ENCODE data around the gene ARHGEF10L.

The ARHGEF10L gene

GRCh38 chr1:17576519-17576853 lies 37.0 kb downstream of the ARHGEF10L start:
- no peaks in the 10 kb centered on the region for H3K9me2 ChIP-seq (replicated peaks; ENCODE audit: insufficient read depth, low read length)
- H3K9me3 ChIP-seq (ENCODE audit: insufficient read depth, low read length) = no peaks in the 10 kb centered on the region
- no peak overlapping the region for H3K4me3 ChIP-seq (ENCODE audit: insufficient read depth, low read length, poor library complexity, severe bottlenecking)
- H3K9ac ChIP-seq (ENCODE audit: low read length) = no peak overlapping the region
- H2AFZ ChIP-seq (ENCODE audit: low read depth, low read length, severe bottlenecking) = no peak overlapping the region
- no peaks in the 10 kb centered on the region for H3K27me3 ChIP-seq (ENCODE audit: low read length)
- no peak overlapping the region for H3K27ac ChIP-seq (ENCODE audit: low read depth, low read length)
- no peak overlapping the region for H3K4me2 ChIP-seq (ENCODE audit: low read depth, low read length, poor library complexity, severe bottlenecking)
- H3F3A ChIP-seq (ENCODE audit: insufficient read depth) = no peaks in the 10 kb centered on the region
- H4K20me1 ChIP-seq (ENCODE audit: low read depth, low read length) = no peaks in the 10 kb centered on the region
- H3K79me2 ChIP-seq (ENCODE audit: insufficient read depth, low read length) = no peaks in the 10 kb centered on the region
- TF ChIP-seq EZH2phosphoT487 (conservative IDR thresholded peaks at IDR 0.05; ENCODE audit: low read length) (no peak), CTCF (IDR thresholded peaks at IDR 0.05; ENCODE audit: insufficient read depth, low read length, poor library complexity, severe bottlenecking) (no peak)
- H3K36me3 ChIP-seq (ENCODE audit: low read length) = no peaks in the 10 kb centered on the region

- H3K36me3 ChIP-seq (ENCODE audit: low read length) = no peaks in the 10 kb centered on the region
These were observed 38.4 kb downstream of the ARHGEF10L start for GRCh38 chr1:17577907-17578297.

DNA sequence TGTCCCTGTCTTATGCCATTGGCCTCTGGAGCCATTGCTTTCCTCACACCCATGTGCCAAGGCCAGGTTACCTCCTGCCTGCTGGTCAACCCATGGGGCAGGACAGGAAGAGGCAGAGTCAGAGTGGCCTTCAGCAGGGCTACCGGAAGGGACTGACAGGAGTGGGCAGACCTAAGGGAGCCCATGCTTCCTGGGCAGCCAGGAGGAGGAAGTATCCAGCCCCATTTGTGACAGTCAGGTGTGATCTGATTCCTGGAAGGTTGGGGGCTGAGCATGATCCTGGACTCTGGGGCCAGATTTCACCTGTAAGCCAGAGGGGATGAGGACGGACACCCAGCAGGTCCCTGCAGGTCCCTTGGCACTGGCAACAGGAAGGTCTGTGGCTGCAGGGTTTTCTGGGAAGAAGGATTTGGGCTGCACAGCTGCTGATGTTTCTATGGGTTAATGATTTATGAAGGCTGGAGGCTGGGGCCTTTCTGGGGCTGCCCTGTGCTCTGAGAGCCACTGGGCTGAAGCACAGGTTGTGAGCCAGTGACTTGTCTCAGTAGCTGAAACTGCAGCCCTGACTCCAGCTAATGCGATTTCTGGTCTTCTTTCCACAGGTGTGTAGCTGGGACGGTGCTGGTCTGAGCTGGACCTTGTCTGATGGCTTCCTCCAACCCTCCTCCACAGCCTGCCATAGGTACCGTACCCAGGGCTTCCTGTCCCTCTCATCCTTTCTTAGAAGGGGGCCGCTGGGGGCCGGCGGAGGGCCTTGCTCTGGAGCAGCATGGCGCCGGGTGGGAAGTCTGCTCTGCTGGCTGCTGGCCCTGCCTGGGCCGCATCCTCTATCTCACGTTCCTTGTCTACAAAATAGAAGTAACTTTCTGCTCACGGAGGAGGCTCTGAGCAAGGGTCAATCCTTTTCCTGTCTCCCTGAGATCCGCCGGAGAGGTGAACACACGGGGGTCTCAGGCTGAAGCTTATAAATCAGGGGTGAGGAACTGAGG lies 40.7 kb downstream of the ARHGEF10L start:
- H3K9me3 ChIP-seq (ENCODE audit: insufficient read depth, low read length) = no peaks in the 10 kb centered on the region
- no peaks in the 10 kb centered on the region for H3K36me3 ChIP-seq (ENCODE audit: low read length)
- TF ChIP-seq EZH2phosphoT487 (conservative IDR thresholded peaks at IDR 0.05; ENCODE audit: low read length) (no peak), CTCF (IDR thresholded peaks at IDR 0.05; ENCODE audit: insufficient read depth, low read length, poor library complexity, severe bottlenecking) (no peak)
- H3K9me2 ChIP-seq (replicated peaks; ENCODE audit: insufficient read depth, low read length) = no peaks in the 10 kb centered on the region
- no peaks in the 10 kb centered on the region for H4K20me1 ChIP-seq (ENCODE audit: low read depth, low read length)
- H2AFZ ChIP-seq (ENCODE audit: low read depth, low read length, severe bottlenecking) = no peak overlapping the region
- no peak overlapping the region for H3K27ac ChIP-seq (ENCODE audit: low read depth, low read length)
- no peak overlapping the region for H3K4me2 ChIP-seq (ENCODE audit: low read depth, low read length, poor library complexity, severe bottlenecking)
- H3K4me3 ChIP-seq (ENCODE audit: insufficient read depth, low read length, poor library complexity, severe bottlenecking) = no peak overlapping the region
- no peaks in the 10 kb centered on the region for H3K79me2 ChIP-seq (ENCODE audit: insufficient read depth, low read length)
- no peaks in the 10 kb centered on the region for H3K27me3 ChIP-seq (ENCODE audit: low read length)
- H3F3A ChIP-seq (ENCODE audit: insufficient read depth) = no peaks in the 10 kb centered on the region
- no peak overlapping the region for H3K9ac ChIP-seq (ENCODE audit: low read length)

More at GRCh38 chr1:17577907-17578297, 38.4 kb downstream of the ARHGEF10L start:
- no peaks in the 10 kb centered on the region for H3K9me3 ChIP-seq (ENCODE audit: insufficient read depth, low read length)
- no peak for TF ChIP-seq EZH2phosphoT487 (conservative IDR thresholded peaks at IDR 0.05; ENCODE audit: low read length)
- TF ChIP-seq CTCF (IDR thresholded peaks at IDR 0.05; ENCODE audit: insufficient read depth, low read length, poor library complexity, severe bottlenecking) = no peak
- no peaks in the 10 kb centered on the region for H3K9me2 ChIP-seq (replicated peaks; ENCODE audit: insufficient read depth, low read length)
- H4K20me1 ChIP-seq (ENCODE audit: low read depth, low read length) = no peaks in the 10 kb centered on the region
- H3K4me2 ChIP-seq (ENCODE audit: low read depth, low read length, poor library complexity, severe bottlenecking) = no peak overlapping the region
- no peaks in the 10 kb centered on the region for H3K27me3 ChIP-seq (ENCODE audit: low read length)
- no peak overlapping the region for H2AFZ ChIP-seq (ENCODE audit: low read depth, low read length, severe bottlenecking)
- H3F3A ChIP-seq (ENCODE audit: insufficient read depth) = no peaks in the 10 kb centered on the region
- H3K9ac ChIP-seq (ENCODE audit: low read length) = no peak overlapping the region
- no peak overlapping the region for H3K4me3 ChIP-seq (ENCODE audit: insufficient read depth, low read length, poor library complexity, severe bottlenecking)
- H3K79me2 ChIP-seq (ENCODE audit: insufficient read depth, low read length) = no peaks in the 10 kb centered on the region
- H3K27ac ChIP-seq (ENCODE audit: low read depth, low read length) = no peak overlapping the region
